Fibroblast of skin of left quadriceps (primary cell): Measurements from ENCODE around the gene SENP5.

Source experiments
- DNase-seq, 2 experiments: peaks; one replicate each; pipeline ENCODE4 v3.0.0-alpha.2; 2013; ENCODE audit warnings: low read depth in 2 of 2

Gene SENP5

GRCh38 chr3:196967412-196968232 lies 99.9 kb downstream of the SENP5 start:
- DNase-seq = no peak

- no peak for DNase-seq
Measured at GRCh38 chr3:196968233-196969133, 100.8 kb downstream of the SENP5 start, which contains the start of gene PIGZ. Gene PIGZ (minus strand): TSS chr3:196968833. CDS start chr3:196952031, 16,802 bp downstream.

- no peak for DNase-seq
Measured at GRCh38 chr3:196969134-196969659, 101.5 kb downstream of the SENP5 start.

GRCh38 chr3:196969660-196970546 lies 102.2 kb downstream of the SENP5 start:
- DNase-seq = peak in 1 of 2 experiments; percentile 10

GRCh38 chr3:196970547-196971093 lies 102.9 kb downstream of the SENP5 start:
- DNase-seq = no peak

GRCh38 chr3:196971094-196971698 lies 103.5 kb downstream of the SENP5 start:
- no peak for DNase-seq

- no peak for DNase-seq
Measured at GRCh38 chr3:196974661-196975060, 106.9 kb downstream of the SENP5 start.

- DNase-seq = no peak
Measured at GRCh38 chr3:196975349-196975748, 107.6 kb downstream of the SENP5 start.

GRCh38 chr3:196976941-196977340 lies 109.2 kb downstream of the SENP5 start:
- no peak for DNase-seq

GRCh38 chr3:196979545-196979944 lies 111.8 kb downstream of the SENP5 start:
- peak in 1 of 2 experiments; percentile 23 for DNase-seq

- DNase-seq = no peak
Measured at GRCh38 chr3:196981657-196982056, 113.9 kb downstream of the SENP5 start.

GRCh38 chr3:196983186-196983585 lies 115.5 kb downstream of the SENP5 start:
- DNase-seq = no peak
